Measurements from ENCODE around the gene ASF1A. TPM values are rescaled to one million over a fixed set of nuclear protein-coding genes. Genes with fewer than 3 reads are reported as not detected.

The ASF1A gene
- total and polyA plus RNA-seq, 9 of the 15 experiments (the other 6 are each of a cell fraction or from before 2014, with no cell fraction given), result 31.5 to 45.3 (median 34.8) TPM

DNA sequence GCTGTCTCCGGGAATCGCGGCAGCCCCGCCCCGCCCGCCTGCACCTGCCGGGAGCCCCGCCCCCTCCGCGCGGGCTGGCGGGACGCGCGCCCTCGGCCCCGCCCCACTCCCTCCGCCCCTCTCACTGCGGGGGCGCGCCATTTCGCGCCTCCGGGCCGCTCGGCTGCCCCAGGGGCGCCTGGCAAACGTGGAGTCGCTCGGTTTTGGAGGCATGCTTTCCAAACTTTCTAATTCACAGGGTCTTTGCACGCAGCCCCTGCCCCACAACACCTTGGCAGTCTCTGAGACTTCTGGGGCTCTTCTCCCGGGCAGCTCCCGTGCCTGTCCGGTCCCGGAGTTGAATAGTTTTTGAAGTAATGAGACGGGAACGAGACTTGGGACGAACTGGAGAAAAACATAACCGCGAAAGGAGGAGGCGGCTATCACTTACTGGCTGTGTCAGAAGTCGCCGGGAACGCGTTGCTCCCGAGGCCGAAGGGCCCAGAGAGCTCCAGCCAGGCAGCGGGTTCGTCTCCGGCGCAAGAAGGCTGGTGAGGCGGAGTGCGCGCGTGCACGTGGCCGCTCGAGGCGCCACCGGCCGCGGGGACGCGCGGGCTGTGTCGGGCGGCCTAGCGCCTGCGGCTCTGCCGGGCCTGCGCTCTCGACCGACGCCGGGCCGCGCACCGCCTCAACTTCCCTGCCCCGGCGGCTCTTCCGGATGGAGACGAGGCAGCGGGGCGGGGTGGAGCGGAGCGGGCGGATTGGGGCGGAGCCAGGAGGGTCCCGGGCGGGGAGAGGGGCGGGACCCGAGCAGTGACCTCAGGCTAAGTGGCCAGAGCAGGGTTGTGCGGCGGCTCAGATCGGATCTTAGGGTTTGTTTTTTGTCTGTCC is 40.7 kb downstream of the ASF1A start, which contains the start of gene MCM9 (continued):
- TF ChIP-seq, protein P1, sequence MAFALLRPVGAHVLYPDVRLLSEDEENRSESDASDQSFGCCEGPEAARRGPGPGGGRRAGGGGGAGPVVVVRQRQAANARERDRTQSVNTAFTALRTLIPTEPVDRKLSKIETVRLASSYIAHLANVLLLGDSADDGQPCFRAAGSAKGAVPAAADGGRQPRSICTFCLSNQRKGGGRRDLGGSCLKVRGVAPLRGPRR (CRISPR knock-in tag; IDR thresholded peaks at IDR 0.05), result no peak
- TF ChIP-seq YBX1 (IDR thresholded peaks at IDR 0.05) (no peak), ZNF444 (CRISPR knock-in tag; IDR thresholded peaks at IDR 0.05) (no peak), CBX5 (IDR thresholded peaks at IDR 0.05; ENCODE audit: borderline replicate concordance, low read depth) (no peak), TRIM28 (IDR thresholded peaks at IDR 0.05) (0 out of 2 replicates have a peak, but pooled peaks have one; percentile 38), KLF16 (IDR thresholded peaks at IDR 0.05) (no peak), SIN3A (IDR thresholded peaks at IDR 0.05; ENCODE audit: borderline replicate concordance in 2 of 2, control insufficient read depth in 1 of 2, low read depth in 2 of 2, low read length in 2 of 2) (no peak; a peak in 1 of 4 replicates), SMARCA4 (IDR thresholded peaks at IDR 0.05) (no peak), MTF1 (CRISPR knock-in tag; IDR thresholded peaks at IDR 0.05; ENCODE audit: borderline replicate concordance) (no peak), SMARCB1 (IDR thresholded peaks at IDR 0.05; ENCODE audit: insufficient read length, low read depth) (no peak), TGIF2 (CRISPR knock-in tag; IDR thresholded peaks at IDR 0.05) (no peak), ZNF436 (CRISPR knock-in tag; IDR thresholded peaks at IDR 0.05) (no peak), FOXK2 (conservative IDR thresholded peaks at IDR 0.05 in 1 of 2, IDR thresholded peaks at IDR 0.05 in 1 of 2; ENCODE audit: low read depth in 2 of 2) (0 out of 4 replicates have a peak, but pooled peaks of 1 of the 2 experiments have one; percentile 23), ATF7 (IDR thresholded peaks at IDR 0.05) (peak; percentile 83)
- TF ChIP-seq, protein P2, sequence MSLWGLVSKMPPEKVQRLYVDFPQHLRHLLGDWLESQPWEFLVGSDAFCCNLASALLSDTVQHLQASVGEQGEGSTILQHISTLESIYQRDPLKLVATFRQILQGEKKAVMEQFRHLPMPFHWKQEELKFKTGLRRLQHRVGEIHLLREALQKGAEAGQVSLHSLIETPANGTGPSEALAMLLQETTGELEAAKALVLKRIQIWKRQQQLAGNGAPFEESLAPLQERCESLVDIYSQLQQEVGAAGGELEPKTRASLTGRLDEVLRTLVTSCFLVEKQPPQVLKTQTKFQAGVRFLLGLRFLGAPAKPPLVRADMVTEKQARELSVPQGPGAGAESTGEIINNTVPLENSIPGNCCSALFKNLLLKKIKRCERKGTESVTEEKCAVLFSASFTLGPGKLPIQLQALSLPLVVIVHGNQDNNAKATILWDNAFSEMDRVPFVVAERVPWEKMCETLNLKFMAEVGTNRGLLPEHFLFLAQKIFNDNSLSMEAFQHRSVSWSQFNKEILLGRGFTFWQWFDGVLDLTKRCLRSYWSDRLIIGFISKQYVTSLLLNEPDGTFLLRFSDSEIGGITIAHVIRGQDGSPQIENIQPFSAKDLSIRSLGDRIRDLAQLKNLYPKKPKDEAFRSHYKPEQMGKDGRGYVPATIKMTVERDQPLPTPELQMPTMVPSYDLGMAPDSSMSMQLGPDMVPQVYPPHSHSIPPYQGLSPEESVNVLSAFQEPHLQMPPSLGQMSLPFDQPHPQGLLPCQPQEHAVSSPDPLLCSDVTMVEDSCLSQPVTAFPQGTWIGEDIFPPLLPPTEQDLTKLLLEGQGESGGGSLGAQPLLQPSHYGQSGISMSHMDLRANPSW (CRISPR knock-in tag; IDR thresholded peaks at IDR 0.05), result peak; percentile 64; the same call in 1 of the 2 replicates
- TF ChIP-seq, protein P3, sequence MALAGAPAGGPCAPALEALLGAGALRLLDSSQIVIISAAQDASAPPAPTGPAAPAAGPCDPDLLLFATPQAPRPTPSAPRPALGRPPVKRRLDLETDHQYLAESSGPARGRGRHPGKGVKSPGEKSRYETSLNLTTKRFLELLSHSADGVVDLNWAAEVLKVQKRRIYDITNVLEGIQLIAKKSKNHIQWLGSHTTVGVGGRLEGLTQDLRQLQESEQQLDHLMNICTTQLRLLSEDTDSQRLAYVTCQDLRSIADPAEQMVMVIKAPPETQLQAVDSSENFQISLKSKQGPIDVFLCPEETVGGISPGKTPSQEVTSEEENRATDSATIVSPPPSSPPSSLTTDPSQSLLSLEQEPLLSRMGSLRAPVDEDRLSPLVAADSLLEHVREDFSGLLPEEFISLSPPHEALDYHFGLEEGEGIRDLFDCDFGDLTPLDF (CRISPR knock-in tag; IDR thresholded peaks at IDR 0.05), result peak; percentile 30; the same call in 1 of the 2 replicates
- TF ChIP-seq, protein P4, sequence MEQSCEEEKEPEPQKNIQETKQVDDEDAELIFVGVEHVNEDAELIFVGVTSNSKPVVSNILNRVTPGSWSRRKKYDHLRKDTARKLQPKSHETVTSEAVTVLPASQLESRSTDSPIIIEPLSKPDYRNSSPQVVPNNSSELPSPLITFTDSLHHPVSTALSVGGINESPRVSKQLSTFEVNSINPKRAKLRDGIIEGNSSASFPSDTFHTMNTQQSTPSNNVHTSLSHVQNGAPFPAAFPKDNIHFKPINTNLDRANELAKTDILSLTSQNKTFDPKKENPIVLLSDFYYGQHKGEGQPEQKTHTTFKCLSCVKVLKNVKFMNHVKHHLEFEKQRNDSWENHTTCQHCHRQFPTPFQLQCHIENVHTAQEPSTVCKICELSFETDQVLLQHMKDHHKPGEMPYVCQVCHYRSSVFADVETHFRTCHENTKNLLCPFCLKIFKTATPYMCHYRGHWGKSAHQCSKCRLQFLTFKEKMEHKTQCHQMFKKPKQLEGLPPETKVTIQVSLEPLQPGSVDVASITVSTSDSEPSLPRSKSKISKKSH (CRISPR knock-in tag; IDR thresholded peaks at IDR 0.05), result no peak
- TF ChIP-seq, protein P5, sequence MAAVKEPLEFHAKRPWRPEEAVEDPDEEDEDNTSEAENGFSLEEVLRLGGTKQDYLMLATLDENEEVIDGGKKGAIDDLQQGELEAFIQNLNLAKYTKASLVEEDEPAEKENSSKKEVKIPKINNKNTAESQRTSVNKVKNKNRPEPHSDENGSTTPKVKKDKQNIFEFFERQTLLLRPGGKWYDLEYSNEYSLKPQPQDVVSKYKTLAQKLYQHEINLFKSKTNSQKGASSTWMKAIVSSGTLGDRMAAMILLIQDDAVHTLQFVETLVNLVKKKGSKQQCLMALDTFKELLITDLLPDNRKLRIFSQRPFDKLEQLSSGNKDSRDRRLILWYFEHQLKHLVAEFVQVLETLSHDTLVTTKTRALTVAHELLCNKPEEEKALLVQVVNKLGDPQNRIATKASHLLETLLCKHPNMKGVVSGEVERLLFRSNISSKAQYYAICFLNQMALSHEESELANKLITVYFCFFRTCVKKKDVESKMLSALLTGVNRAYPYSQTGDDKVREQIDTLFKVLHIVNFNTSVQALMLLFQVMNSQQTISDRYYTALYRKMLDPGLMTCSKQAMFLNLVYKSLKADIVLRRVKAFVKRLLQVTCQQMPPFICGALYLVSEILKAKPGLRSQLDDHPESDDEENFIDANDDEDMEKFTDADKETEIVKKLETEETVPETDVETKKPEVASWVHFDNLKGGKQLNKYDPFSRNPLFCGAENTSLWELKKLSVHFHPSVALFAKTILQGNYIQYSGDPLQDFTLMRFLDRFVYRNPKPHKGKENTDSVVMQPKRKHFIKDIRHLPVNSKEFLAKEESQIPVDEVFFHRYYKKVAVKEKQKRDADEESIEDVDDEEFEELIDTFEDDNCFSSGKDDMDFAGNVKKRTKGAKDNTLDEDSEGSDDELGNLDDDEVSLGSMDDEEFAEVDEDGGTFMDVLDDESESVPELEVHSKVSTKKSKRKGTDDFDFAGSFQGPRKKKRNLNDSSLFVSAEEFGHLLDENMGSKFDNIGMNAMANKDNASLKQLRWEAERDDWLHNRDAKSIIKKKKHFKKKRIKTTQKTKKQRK (IDR thresholded peaks at IDR 0.05; ENCODE audit: borderline replicate concordance, low read depth, low read length), result no peak
